HG03571 (cell line): Measurements from ENCODE around the gene LRRN4CL.
A peak's percentile ranks its signal among the peaks of the same experiment; 100 is the strongest.

ENCODE experiments used
- ATAC-seq: cut with Tn5 transposase; IDR thresholded peaks from one replicate; pipeline ENCODE4 v1.9.1; 2021; ENCODE audit not compliant: unreplicated experiment

The LRRN4CL gene

DNA sequence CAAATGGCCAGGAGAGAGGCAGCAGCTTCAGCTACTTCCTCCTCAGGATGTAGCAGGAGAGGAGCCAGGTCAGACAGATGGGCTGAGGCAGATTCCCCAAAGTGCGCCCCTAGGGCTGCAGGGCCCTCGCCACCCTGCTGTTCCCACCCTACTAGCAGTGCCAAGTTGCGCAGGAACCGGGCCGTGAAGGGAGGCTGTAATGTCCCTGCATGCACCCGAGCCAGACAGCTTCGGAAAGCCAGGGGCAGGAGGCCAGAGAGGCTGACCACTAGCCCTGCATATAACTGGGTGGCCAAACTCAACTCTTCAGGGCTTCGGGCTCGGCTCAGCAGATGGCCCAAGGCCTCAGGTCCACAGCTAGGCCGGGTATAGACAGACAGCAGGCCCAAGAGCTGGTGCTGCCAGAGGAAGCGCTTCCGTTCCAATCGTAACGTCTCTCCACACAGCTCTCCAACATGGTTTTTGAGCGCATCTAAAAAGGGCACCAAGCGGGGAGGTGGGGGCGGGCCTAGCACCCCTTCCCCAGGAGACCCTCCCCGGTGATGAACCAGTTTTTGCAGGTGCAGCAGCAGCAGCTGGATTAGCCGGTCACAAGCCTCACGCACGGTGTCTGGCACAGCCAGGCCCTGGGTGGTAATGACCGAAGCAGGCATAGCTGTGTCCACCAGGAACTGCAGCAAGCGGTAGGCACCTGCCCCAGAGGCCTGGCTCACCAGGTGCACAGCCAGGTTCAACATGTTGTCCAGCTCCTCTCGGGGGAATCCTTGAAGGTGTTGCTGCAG lies 41.0 kb downstream of the LRRN4CL start:
- ATAC-seq, result no peak

DNA sequence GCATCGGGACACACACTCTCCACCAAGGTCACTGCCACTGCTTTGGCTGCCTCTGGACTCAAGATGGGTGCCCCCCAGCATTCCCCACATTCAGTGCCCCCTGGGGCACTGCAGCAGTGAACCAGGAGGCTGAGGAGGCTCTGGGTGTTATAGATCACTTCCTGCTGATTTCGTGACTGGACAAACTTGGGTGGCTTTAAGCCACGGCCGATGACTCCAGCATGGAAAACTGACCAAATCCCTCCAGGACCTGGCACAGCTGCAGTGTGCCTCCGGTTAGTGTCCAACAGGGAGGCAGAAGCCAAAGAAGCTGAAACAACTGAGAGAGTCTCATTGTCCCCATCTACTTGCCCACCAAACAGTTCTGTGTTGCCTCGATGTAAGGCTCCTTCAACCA lies 41.7 kb downstream of the LRRN4CL start:
- ATAC-seq, result no peak

GRCh38 chr11:62646825-62647608 lies 42.3 kb downstream of the LRRN4CL start:
- no peak for ATAC-seq

DNA sequence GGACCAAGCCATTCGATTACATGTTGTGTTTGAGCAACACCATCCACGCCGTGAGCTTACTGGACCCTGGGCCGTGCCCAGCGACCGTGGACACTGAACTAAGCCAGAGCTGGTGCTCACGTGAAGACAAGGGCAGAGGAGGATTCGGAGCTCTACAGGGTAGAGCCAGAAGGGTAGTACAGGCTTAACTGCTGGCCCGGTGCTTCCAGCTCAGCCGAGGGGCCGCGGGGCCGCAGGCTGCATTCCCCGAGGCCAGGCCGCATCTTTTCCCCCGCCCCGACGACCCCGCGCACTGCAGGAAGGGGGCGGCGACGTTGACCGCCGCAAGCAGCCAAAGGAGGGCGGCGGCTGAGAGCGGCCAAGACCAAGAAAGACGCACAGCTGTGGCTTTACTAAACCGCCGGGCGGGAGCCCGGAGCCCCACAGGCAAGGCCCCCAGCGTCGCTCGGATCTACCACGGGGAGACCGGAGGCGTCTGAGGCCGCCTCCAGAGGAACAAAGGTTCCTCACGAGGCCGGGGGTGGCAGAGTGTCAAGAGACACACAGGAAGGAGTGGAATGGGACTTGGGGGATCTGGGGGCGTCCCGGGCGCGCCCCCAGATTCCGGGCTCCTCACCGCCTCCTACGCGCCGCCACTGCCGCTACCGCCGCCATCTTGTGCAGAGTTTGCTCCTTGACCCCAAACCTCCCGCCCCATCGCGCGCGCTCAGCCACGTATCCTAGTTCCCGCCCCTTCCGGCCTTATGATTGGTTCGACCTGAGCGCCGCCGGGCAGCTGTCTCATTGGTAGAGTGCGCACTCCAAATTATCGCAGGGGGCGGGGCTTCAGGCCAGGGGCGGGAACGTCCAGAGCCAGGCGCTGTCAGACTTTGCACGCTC lies 43.1 kb downstream of the LRRN4CL start, which contains the start of gene GANAB:
Gene GANAB, minus strand, starts transcription at position 668 of the 879 bp plus-strand sequence. Its CDS starts 14 bp downstream, at position 654.
- ATAC-seq, result peak; percentile 92

- no peak for ATAC-seq
These were observed 43.7 kb downstream of the LRRN4CL start for GRCh38 chr11:62645671-62645945.

GRCh38 chr11:62644220-62644619 lies 45.1 kb downstream of the LRRN4CL start:
- ATAC-seq, result no peak
